NAMALWA (cell line): ENCODE data around the gene HIC1.
A peak's percentile ranks its signal among the peaks of the same experiment; 100 is the strongest.
"Not testable (repeated sequence)": the region's sequence is repeated elsewhere in the genome, so short reads cannot be mapped to it uniquely, and the experiment has no call there.

ENCODE experiments used
- DNase-seq: peaks from one replicate; pipeline ENCODE4 v3.0.0-alpha.2; 2015; ENCODE audit warnings: low spot score

Gene HIC1

GRCh38 chr17:2054512-2055291, at the start of gene HIC1:
Gene HIC1, plus strand, starts transcription at chr17:2055103. Its CDS starts 1,588 bp downstream, at chr17:2056691.
- peak; percentile 62 for DNase-seq

- DNase-seq, result no peak
Observed at GRCh38 chr17:2008332-2009126, 46.4 kb upstream of the HIC1 start.

GRCh38 chr17:2009737-2010136, 45.2 kb upstream of the HIC1 start:
- DNase-seq, result no peak

- DNase-seq, result no peak
Observed at GRCh38 chr17:2011411-2012371, 43.2 kb upstream of the HIC1 start.

- no peak for DNase-seq
Observed at GRCh38 chr17:2012499-2012898, 42.4 kb upstream of the HIC1 start.

- not testable (repeated sequence) for DNase-seq
Observed at GRCh38 chr17:2013220-2013993, 41.5 kb upstream of the HIC1 start.

GRCh38 chr17:2013994-2014317, 40.9 kb upstream of the HIC1 start:
- no peak for DNase-seq

- DNase-seq, result no peak
Observed at GRCh38 chr17:2015314-2015713, 39.6 kb upstream of the HIC1 start.

GRCh38 chr17:2016494-2016893, 38.4 kb upstream of the HIC1 start:
- no peak for DNase-seq

GRCh38 chr17:2017274-2017941, 37.5 kb upstream of the HIC1 start:
- no peak for DNase-seq

- no peak for DNase-seq
Observed at GRCh38 chr17:2018716-2019510, 36.0 kb upstream of the HIC1 start.

- DNase-seq, result no peak
Observed at GRCh38 chr17:2019723-2020122, 35.2 kb upstream of the HIC1 start.

GRCh38 chr17:2020721-2021120, 34.2 kb upstream of the HIC1 start:
- no peak for DNase-seq

- DNase-seq, result no peak
Observed at GRCh38 chr17:2022647-2023240, 32.2 kb upstream of the HIC1 start.

- no peak for DNase-seq
Observed at GRCh38 chr17:2023256-2023655, 31.6 kb upstream of the HIC1 start.

GRCh38 chr17:2023692-2024571, 31.0 kb upstream of the HIC1 start:
- no peak for DNase-seq

GRCh38 chr17:2024572-2025219, 30.2 kb upstream of the HIC1 start:
- no peak for DNase-seq

GRCh38 chr17:2025220-2025621, 29.7 kb upstream of the HIC1 start, which contains the start of gene RTN4RL1:
Gene RTN4RL1, minus strand, starts transcription at chr17:2025334. Its CDS starts 469 bp downstream, at chr17:2024865.
- DNase-seq, result no peak
